Left ventricle myocardium superior (tissue), 1 donor: ENCODE measurements around the gene OSBPL5. TPM values are rescaled to one million over a fixed set of nuclear protein-coding genes. Genes with fewer than 3 reads are reported as not detected.

ENCODE experiments used
- ATAC-seq: fragments of 200-7000 bp; cut with Tn5 transposase; one replicate; pipeline ENCODE4 v1.9.1; 2020; ENCODE audit warnings: mild to moderate bottlenecking, moderate library complexity
- DNase-seq: peaks from one replicate; pipeline ENCODE4 v3.0.0-alpha.2; 2020
- intact Hi-C: fragments of 100-400 bp; cut with micrococcal nuclease; formaldehyde crosslinking; loops from one replicate; pipeline ENCODE4 v1.11.0; 2022
- total RNA-seq: library from RNA; stranded (reverse); fragmentation: NEBNext Ultra II Directional; extraction: Animal tissue kit (Norgen Biotek cat#: 25700); gene quantifications from one replicate; pipeline ENCODE4 v1.2.1, GENCODE V29; 2021
- donor health status: DM: no; HTN: yes; CAD: no; lungs with severe emphysema.

OSBPL5 gene
- total RNA-seq, 1 donor from 2014 or later = 15.9 TPM

DNA sequence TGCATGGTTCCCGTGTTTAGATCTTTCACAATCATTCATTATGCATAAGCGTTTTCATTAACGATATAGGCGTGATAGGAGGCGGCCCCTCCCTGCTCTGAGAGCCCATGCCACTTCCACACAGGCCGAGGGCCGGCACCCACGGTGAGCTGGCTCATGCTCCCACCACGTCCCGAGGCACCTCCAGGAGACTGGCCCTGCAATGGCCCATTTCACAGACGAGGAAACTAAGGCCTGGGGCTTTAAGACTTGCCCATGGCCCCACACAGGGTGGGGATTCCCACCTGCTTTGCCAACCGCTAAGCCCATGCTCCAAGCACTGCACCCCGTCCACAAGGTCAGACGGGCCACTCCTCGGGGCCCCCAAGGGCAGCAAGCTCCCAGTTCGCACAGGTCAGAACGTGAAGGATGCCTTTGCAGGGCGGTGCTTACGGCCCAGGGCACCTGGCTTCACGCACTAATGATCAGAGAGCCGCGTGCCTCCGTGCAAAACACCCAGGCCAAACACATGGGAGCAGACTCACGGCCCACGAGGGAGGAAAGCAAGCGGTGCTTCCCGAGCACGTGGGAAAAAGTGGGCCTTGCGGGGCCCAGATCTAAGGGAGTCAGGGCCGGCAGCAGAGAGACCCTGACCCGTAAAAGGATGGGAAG lies 8.3 kb downstream of the OSBPL5 start:
- DNase-seq = peak; percentile 27

DNA sequence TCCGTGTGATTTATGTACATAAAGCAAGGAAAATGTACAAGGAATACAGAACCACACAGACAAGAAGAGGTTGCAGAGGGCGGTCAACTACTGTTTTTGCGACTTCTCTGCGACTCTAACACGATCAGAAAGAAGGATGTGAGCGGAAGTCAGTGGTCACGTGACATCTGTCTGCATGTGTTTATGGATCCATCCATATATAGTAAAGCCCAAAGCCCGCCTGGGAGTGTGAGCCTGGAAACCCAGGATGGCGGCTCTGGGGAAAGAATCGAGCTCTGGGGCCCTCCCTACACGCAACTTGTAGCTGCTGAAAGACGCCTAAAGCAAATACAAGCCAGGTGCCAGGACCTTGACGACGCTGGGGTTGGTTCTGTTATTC lies 8.8 kb downstream of the OSBPL5 start:
- no peak for ATAC-seq
- intact Hi-C loops = no loop called here
- DNase-seq = peak; percentile 33

More for the DNA sequence above, 8.3 kb downstream of the OSBPL5 start:
- no peak for ATAC-seq
- intact Hi-C loops = no loop called here

DNA sequence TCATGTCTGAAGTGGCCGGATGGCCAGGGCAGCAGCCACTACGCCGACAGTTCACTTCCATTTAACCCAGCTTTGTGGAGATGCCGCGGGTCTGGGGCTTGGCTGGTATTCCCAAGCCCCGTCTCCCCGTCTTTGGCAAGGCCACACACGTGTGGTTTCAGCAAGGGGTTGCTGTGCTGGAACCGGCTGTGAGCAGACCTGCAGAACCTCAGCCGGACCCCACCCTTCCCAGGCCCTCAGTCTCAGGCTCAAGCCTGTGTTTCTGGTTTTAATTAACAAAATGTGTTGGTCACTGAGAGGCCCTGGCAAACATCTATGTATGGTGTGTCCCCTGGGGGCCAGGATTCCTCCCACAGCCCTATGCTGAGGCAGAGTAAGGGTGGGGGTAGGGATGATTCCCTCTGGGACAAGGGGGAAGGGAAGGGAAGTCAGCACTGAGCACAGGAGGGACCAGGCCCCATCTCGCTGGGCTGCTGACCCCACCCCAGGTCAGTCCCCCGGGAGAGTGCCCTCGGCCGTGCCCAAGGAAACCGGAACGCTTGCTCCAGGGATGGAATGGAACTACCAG lies 9.3 kb downstream of the OSBPL5 start:
- intact Hi-C loops = no loop called here
- DNase-seq (peak; percentile 34), ATAC-seq (no peak)

DNA sequence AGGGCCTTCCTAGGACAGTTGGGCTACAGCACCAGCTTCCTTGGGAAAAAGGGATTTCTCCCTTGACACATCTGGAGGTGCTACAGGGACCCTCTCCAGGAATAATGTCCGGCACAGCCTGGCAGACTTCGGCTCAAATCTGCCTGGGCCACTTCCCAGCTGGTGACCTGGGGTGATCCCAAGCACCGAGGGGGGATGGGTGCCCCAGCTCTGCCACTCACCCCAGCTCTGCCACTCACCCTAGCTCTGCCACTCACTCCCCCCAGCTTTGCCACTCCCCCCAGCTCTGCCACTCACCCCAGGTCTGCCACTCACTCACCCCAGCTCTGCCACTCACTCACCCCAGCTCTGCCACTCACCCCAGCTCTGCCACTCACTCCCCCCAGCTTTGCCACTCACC lies 9.9 kb downstream of the OSBPL5 start:
- ATAC-seq (no peak), DNase-seq (peak; percentile 42)
- intact Hi-C loops = no loop called here

DNA sequence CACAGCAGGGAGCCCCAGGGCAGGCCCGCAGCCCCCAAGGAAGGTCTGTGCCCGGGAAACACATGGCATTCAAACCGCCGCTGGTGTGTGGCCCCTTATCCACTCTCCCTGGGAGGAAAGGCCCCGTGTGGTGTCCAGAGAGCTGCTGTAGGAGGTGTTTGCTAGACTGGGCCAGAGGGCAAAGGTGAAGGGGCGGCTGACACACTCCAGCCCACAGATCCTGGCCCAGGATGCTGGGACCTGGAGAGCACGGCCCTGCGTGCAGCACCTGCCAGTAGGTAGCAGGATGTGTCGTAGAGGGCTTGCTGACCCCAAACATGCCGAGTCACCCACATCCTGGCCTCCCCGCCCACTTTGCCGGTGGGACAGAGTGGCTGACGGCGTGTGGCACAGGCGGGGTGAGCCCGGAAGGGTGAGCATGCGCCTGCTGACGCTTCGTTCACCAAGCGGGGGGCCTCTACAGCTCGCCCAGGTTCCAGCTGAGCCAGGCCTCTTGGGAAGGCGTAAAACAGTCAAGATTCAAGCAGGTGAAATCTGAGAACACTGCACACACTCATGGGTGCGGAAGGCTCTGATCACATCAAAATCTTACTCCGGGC lies 11.0 kb downstream of the OSBPL5 start:
- DNase-seq = peak; percentile 36
- intact Hi-C loops = no loop called here
- ATAC-seq = no peak

DNA sequence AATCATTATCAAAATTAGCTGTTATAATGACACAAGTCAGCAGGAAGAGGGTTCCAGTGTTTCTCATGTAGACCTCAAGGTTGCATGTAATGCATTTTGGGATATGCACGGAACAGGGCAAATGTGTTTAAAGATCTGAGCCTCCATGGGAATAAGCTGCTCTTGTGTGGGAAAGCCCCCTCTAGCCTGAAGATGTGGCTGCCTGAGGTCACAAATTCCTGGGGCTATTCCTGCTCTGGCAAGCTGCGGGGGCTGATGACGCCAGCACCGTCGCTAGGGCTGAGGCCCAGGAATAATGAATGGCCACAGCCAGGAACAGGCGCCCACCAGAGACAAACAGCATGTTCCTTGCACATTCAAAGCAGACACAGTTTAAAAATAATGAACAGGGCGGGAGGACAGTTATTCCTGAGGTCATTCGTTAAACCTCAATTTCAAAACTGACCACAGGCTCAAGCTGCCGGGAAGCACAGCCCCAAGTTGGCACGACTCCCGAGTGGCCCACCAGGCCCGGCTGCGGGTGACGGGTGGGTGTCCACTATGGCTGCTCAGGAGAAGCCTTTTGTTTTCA lies 11.7 kb downstream of the OSBPL5 start:
- intact Hi-C loops = no loop called here
- DNase-seq = peak; percentile 84
- peak; percentile 75 for ATAC-seq

DNA sequence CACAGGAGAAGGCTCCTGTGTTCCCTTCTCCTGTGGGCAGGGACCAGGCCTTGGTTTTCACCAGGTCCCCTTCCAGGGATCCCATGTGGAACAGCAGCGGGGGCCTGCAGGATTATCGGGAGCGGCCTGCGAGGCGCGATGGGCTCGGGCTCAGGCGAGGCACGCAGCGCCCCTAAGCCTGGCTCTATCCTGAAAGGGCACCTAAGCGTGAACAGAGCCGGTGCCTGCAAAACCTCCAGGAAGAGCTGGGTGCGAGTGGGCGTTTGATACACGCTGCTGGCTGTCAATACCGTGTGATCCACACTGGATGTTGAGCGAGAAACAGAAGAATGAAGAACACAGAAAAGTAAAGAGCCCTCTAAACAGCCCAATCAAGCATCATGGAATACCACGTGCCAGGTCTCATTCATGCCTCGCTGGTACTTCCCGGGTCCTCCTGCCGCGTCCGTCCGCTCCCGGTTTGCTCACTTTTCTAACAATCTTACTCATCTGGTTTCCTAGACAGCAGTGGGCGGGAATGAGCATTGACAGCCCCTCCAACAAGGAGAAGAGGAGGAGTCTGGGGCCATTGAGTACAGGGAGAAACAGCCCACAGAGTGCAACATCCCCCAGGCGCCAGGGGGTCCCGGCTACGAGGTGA lies 12.5 kb downstream of the OSBPL5 start:
- no peak for ATAC-seq
- peak; percentile 18 for DNase-seq
- intact Hi-C loops = no loop called here

DNA sequence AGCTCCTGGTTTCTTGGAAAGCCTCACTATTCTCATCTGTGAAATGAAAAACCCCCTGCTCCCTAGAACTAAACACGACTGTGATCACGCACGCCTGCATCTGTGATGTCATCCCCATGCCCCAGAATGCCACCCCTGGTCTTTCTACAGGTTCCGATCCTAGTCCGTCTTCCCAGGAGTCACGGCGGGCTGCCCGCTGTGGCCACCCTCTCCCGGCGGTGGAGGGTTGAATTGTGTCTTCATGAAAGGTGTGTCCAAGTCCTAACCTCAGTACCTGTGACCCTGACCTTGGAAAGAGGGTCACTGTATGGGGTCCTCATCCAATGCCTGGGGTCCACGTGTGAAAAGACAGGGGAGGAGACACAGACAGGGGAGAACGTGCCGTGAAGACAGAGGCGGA lies 14.4 kb downstream of the OSBPL5 start:
- ATAC-seq = no peak
- intact Hi-C loops = no loop called here
- DNase-seq = no peak

DNA sequence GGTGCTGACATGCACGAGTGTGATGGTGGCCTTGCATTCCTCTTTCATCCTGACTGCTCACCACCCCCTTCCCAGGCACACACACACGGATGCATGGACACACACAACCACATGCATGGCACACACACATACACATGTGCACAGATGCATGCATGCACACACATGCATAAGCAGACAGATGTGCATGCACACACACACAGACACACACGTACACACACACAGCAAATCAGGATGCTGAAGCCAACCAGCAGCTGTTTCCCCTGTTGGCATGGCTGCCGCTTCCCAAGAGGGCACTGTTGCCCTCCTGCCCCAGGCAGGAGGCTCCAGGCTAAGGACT lies 15.3 kb downstream of the OSBPL5 start:
- DNase-seq (no peak), ATAC-seq (no peak)
- intact Hi-C loops = no loop called here

DNA sequence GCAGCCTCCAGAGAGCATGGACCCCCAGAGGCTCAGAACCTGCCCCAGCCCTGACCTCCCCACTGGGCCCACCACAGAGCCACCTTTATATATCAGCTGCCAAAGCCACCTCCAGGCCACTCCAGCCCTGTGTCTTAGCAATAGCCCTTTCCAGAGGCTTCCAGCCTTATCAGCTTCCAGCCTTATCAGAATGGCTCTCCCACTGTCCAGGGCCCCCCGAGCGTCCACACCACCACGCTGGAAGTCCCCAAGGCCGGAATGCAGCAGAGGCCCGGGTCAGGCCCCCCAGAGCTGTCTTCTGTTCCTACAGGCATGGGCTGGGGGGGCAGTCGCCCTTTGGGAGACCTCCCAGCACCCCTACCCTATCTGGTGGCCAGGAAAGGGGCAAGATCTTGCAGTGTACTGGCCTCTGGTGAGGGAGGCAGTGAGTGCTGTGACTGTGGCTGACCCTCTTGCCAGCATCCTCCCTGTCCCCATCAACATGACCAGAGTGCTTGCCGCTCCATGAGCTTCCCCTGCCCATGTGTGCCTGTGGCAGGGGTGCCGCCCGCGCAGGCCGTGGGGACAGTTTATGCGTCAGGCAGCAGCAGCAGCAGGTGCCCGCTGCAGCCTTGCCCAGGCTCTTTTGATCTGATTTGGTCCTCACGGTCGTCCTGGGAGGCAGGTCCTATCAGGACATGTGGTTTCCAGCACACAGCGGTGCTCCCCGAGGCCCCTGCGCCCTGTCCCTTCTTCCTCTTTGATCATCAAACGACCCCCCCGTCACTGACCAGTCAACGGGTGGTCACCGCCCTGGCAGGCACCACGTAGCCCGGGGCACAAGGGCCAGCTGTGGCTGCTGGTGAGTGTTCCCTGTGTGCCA lies 15.9 kb downstream of the OSBPL5 start:
- DNase-seq = no peak
- no peak for ATAC-seq
- intact Hi-C loops = no loop called here

DNA sequence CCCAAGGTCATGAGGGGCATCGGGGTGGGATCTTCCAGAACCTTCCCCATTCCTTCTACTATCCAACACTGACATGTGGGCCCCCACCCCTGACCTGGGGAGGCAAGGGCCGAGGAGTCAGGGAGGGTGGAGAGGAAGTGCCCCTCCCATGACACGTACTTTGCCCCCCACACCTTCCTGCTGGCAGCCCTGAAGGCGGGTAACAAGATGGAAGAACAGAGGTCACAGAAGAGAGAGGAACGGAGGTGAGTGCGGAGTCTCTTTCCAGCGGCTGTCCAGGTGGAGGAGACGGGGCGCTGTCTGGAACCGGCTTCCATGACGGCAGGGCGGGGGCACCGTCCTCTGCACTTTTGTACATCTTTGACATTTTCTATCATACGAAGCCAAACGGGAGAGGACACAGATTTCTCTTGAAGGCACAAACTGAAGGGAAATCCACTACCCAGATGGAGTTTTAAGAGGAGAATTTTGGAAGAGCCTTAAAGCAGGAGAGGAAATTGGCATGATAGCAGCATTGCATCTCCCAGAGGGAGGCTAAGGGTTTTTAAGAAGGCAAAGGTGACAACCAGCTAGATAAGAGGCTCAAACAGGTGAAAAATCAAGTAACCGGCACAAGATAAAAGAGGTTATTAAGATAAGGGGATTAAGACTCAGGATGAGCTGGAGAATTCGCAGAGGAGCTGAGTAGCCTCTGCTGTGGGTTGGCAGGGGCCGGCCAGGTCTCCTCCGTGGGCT lies 16.7 kb downstream of the OSBPL5 start:
- no peak for DNase-seq
- no peak for ATAC-seq
- intact Hi-C loops = no loop called here

DNA sequence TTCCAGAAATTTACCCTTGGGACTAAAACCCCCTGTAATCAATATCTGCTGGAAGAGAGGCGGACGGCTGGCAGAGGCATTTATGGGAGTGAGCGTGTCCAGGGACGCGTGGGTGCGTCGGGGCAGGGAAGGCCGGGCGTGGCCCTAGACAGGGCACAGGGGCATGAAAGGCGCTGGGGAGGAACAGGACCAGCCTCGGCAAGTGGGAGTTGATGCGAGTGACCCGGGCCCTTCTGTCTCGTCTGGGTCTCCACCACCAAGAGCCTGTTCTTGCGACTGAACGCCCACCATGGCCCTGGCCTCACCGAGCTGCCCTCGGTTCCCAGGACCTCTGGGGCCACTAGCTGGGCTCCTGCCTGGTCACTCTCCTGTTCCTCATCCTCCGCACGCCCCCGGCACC lies 17.5 kb downstream of the OSBPL5 start:
- DNase-seq (no peak), ATAC-seq (peak; percentile 5)
- intact Hi-C loops = no loop called here

DNA sequence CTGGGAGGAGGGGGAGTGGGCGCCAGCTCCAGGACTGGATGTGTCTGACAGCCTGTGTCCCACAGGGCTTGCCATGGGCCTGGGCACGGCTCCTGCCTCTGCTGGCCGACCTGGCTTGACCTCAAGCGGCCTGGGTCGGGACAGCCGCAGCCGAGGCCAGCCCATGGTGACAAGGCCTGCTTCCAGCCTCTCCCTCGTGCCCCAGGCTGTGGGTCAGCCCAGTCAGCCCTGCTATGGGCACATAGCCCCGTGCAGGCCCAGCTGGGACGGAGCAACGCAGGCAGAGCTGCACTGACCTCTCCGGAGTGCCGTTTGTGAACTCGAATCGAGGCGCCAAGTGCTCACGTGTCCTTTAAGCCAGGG lies 17.9 kb downstream of the OSBPL5 start:
- peak; percentile 79 for DNase-seq
- ATAC-seq = peak; percentile 84
- intact Hi-C loops = no loop called here

DNA sequence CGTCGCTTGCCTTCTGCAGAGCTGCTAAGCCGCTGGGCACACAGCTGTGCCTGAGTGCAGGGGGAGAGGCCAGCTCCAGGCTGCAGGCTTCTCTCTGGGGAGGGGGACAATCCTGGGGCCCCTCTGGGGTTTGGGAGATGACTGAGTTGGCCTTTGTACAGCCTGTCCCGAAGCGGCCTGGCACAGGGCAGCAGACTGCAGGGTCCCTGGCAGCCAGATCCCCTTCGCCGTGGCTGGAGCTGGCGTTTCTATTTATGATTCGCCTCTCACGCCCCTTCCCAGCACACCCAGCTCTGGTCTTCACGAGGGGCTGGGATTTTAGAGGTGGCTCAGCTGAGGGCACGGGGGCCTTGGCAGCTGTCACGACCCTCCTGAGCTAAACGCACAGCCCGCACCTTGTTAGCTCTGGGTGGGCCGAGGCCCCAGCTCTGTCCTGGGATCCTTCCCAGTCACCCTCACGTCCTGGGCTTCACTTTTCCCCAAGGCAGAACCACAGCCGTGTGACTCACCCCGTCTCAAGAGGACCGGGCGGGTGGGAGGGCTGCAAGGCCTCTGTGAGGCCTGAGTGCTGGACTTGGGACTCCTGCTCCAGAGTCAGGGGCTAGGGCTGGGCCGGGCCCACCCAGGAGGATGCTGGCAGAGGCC lies 18.4 kb downstream of the OSBPL5 start:
- no peak for DNase-seq
- ATAC-seq = peak; percentile 50
- intact Hi-C loops = no loop called here

DNA sequence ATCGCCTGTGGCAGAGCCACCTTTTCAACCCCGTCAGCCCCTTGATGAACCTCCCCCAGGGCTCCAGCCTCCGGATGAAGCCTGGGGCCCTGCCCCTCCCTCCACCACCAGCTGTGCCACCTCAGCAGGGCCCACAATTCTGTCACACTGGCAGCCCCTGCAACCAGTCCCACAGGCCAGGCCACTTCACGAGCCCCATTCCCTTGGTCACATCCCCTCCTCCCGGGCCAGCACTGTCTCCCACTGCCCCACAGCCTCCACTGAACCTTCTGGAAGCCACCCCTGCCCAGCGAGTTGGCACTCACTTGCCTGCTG lies 19.9 kb downstream of the OSBPL5 start:
- ATAC-seq = no peak
- DNase-seq = no peak
- intact Hi-C loops = no loop called here

DNA sequence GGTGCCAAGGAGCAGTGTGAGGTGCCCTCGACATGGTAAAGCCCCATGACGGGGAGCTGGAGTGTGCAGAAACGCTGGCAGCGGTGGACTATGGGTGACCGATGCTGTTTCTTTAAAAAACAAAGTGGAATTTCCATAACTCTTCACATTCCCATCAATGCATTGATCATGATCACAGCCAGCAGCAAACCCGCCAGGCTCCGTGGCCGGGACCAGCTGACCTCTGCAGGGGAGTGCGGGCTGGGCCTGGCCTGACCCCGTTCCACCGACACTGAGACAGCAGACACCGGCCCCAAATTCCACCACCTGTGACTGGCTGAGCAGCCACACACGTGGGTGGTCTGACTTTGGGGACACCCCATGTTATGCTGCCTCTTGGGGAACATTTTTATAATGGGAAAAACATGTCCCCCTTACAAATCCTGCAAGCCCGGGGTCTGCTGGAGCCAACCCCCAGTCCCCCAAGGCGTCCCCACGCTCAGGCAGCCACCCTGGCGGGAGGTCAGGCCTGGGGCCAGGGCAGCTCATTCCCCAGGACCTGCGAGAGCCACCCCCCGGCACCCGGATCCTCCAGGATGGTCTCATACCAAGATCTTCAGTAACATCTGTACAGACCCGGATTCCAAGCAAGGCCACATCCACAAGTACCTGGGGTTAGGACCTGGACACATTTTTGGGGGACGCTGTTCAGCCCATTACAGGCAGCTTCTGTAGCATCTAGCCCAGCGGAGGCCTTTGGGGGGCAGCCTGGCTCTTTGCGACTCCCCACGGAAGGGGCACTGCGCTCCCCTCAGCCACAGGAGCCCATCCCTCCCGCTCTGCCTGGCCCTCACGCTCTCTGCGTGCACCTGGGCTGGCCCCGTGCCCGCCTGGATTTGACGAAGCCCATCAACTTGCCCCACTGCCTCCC lies 20.6 kb downstream of the OSBPL5 start:
- intact Hi-C loops = no loop called here
- DNase-seq = no peak
- ATAC-seq = no peak

DNA sequence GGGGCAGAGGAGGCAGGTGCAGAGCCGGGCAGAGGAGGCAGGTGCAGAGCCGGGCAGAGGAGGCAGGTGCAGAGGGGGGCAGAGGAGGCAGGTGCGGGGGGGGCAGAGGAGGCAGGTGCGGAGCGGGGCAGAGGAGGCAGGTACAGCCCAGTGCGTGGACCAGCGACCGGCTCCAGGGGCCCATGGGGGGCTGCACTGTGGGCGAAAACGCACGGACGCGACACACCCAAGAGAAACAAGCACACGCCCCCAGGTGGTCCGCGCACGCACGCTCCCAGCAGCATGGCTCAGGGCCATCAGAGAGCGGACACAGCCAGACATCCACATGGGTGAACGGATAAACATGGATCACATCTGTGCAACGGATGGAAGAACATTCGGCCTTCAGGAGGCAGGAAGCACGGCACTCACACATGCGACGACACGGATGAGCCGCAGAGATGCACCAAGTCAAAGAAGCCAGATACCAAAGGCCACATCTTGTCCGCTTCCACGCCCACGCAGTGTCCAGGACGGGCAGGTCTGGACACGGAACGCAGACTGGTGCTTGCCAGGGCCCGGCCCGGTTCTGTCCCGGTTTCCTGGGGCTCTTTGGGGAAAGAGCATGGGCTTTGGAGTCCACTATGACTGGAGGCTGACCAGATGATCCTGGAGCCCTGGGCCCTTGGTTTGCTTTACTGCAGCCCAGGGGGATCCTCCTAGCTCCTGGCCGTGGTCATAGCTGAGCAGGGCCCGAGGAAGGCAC lies 21.8 kb downstream of the OSBPL5 start:
- DNase-seq = no peak
- ATAC-seq = no peak
- intact Hi-C loops = no loop called here
